Fibroblast of skin of scalp (primary cell): ENCODE results near the gene SLC44A4.
"Not testable (repeated sequence)": the region's sequence is repeated elsewhere in the genome, so short reads cannot be mapped to it uniquely, and the experiment has no call there.

ENCODE experiments used
- DNase-seq: peaks from one replicate; pipeline ENCODE4 v3.0.0-alpha.2; 2013

The SLC44A4 gene

DNA sequence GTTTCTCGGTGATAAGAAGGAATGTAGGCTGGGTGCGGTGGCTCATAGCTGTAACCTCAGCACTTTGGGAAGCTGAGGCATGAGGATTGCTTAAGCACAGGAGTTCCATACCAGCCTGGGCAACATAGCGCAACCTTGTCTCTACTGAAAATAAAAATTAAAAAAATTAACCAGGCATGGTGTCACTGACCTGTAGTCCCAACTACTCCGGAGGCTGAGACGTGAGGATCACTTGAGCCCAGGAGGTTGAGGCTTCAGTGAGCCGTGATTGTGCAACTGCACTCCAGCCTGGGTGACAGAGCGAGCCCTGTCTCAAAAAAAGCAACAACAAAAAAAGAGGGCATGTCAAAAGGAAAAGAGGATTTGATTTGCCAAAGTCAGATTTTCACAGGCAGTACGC is 20.1 kb downstream of the SLC44A4 start:
- DNase-seq: no peak

DNA sequence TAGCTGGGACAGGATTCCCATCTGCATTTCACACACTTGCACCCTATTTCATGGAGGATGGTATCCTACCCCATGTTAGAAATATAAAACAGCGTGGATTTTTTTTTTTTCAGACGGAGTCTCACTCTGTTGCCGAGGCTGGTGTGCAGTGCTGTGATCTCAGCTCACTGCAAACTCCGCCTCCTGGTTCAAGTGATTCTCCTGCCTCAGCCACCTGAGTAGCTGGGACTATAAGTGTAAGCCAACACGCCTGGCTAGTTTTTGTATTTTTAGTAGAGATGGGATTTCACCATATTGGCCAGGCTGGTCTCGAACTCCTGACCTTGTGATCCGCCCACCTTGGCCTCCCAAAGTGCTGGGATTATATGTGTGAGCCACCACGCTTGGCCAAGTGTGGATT is 21.0 kb downstream of the SLC44A4 start:
- DNase-seq: not testable (repeated sequence)

DNA sequence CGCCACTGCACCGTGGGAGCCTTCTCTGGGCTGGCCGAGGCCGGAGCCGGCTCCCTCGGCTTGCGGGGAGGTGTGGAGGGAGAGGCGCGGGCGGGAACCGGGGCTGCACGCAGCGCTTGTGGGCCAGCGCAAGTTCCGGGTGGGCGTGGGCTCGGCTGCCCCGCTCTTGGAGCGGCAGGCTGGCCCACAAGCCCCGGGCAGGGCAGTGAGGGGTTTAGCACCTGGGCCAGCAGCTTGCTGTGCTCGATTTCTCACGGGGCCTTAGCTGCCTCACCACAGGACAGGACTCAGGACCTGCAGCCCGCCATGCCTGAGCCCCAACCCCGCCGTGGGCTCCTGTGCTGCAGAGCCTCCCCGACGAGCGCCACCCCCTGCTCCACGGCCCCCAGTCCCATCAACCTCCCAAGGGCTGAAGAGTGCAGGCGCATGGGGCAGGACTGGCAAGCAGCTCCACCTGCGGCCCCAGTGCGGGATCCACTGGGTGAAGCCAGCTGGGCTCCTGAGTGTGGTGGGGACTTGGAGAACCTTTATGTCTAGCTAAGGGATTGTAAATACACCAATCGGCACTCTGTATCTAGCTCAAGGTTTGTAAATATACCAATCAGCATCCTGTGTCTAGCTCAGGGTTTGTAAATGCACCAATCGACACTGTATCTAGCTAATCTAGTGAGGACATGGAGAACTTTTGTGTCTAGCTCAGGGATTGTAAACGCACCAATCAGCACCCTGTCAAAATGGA is 26.6 kb downstream of the SLC44A4 start:
- not testable (repeated sequence) for DNase-seq

DNA sequence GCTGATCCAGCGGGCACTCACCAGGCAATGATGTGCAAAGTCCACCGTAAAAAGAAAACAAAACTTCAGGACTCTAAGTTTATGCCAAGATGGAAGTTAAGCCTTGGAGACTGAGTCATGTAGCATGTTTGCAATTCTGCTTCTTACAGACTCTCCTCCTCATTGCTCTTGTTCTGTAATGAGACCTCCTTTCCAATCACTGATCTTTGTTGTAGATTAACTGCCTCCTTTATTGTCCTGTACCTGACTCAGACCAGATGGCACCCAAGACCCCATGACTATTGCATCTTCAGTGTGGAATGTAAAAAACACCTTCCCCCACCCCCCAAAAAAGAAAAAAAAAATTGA is 27.3 kb downstream of the SLC44A4 start:
- no peak for DNase-seq

DNA sequence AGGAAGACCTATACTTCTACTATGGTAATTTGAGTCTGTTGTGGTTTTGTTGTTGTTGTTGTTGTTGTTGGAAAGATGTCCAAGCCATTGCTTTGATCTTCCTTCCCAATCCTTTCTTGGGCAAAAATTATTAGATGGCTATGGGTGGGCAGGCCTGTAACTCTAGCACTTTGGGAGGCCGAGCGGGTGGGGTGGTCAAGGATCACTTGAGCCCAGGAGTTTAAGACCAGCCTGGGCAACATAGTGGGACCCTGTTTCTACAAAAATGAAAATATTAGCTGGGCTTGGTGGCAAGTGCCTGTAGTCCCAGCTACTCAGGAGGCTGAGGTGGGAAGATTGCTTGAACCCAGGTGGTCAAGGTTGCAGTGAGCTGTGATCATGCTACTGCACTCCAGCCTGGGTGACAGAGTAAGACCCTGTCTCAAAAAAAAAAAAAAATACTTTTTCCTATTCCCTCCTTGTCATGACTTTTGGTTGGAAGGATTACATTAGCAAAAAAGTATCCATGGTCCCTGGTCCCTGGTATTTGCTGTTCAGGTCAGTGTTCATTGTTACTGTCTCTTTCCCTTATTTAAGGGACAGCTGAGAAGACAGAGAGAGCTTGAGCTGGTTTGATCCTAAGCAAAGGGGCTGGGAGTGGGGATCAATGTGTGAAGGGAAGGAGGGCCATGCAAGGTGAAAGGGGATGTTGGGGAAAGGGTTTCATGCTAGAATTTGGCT is 27.9 kb downstream of the SLC44A4 start:
- DNase-seq: no peak

DNA sequence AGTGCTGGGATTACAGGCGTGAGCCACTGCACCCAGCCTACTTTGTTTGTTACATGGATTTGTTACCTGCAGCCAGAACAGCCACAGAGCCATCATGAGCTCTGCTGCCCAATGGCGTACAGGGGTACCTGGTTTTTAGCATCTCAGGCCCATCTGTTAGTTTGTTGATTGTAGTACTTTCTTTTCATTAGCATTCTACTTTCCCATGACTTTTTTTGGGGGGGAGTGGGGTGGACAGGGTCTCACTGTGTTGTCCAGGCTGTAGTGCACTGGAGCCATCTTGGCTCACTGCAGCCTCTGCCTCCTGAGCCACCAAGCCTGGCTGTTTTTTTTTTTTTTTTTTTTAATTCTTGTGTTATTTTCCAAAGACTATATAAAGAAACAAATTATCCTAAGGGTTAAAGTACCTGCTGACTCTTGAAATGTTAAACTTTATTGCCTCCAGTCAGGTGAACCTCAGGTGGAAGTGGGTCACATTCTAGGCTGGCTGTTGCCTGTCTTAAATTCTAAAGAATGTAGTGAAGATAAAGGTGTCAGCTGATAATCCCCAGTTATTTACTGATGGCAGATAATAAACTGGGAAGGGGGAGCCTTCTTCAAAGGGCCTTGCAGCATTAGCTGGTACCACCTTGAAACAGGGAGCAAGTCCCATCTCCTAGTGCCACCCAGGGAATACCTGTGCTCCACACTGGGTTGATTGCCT is 31.4 kb downstream of the SLC44A4 start:
- no peak for DNase-seq

DNA sequence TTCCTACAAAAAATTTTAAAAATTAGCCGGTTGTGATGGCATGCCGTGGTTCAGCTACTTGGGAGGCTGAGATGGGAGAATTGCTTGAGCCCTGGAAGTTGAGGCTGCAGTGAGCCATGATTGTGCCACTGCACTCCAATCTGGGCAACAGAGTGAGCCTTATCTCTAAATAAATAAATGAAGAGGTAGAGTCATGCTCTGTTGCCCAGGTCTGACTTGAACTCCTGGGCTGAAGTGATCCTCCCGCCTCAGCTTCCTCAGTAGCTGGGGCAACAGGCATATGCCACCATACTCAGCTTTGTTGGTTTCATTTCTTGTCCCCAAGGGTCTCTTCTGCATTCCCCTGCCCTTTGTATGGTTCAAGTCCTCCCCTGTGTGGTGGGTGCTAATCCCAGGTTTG is 34.3 kb downstream of the SLC44A4 start:
- no peak for DNase-seq

DNA sequence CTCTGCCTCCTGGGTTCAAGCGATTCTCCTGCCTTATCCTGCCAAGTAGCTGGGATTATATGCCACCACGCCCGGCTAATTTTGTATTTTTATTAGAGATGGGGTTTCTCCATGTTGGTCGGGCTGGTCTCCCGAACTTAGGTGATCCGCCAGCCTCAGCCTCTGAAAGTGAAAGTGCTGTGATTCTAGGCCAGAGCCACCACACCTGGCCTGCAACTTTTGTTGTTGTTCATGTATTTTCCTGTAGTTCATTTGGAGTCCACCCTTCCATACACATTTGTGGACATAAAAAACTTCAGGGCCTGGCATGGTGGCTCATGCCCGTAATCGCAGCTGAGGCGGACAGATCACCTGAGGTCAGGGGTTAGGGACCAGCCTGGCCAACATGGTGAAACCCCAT is 36.7 kb downstream of the SLC44A4 start:
- DNase-seq: no peak

DNA sequence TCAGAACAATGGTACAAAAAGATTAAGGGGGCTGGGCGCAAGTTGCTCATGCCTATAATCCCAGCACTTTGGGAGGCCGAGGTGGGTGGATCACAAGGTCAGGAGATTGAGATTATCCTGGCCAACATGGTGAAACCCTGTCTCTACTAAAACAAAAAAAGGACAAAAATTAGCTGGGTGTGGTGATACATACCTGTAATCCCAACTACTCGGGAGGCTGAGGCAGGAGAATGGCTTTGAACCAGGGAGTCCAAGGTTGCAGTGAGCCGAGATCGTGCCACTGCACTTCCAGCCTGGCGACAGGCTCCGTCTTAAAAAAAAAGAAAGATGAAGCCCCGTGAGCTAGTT is 39.0 kb downstream of the SLC44A4 start:
- DNase-seq: not testable (repeated sequence)

DNA sequence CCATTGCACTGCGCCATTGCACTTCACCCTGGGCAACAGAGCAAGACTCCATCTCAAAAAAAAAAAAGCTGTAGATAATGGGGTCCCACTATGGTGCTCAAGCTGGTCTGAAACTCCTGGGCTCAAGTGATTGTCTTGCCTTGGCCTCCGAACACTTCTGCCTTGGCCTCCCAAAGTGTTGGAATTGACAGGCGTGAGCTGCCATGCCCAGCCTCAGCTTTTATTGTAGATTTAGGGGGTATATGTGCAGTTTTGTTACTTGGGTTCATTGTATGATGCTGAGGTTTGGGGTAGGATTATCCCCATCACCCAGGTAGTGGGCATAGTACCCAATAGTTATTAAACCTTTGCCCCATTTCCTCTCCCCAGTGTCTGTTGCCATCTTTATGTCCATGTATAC is 39.8 kb downstream of the SLC44A4 start:
- no peak for DNase-seq

DNA sequence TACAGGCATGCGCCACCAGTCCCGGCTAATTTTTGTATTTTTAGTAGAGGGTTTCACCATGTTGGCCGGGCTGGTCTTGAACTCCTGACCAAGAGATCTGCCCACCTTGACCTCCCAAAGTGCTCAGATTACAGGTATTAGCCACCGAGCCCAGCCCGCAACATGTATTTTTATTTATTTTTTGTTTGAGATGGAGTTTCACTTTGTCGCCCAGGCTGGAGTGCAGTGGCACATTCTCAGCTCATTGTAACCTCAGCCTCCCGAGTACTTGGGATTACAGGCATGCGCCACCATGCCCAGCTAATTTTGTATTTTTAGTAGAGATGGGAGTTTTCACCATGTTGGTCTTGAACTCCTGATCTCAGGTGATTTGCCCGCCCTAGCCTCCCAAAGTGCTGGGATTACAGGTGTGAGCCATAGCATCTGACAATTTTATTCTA is 40.7 kb downstream of the SLC44A4 start:
- DNase-seq: not testable (repeated sequence)

DNA sequence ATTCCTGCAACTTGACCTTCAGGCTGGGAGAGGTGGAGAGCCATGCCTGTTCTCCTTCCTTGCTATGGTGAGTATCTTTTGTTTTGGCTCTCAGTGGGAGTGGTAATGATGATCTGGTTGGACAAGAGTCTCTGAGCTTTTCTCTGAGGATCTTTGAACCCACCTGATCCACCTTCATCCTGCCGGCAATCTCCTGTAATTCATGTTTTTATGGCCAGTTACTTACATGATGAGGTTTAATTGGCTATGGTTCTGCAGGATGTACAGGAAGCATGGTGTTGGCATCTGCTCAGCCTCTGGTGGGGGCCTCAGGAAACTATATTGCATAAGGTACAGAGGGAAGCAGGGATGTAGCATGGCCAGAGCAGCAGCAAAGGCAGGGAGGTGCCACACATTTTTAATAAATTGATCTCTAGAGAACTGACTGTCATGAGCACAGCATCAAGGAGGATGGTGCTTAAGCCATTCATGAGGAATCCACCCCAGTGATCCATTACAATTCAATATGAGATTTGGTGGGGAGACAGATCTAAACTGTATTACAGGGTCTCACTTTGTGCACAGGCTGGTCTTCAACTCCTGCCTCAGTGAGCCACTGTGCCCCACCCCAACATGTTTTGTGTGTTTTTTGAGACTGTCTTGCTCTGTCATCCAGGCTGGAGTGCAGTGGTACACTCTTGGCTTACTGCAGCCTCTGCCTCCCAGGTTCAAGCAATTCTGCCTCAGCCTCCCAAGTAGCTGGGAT is 41.3 kb downstream of the SLC44A4 start:
- no peak for DNase-seq

DNA sequence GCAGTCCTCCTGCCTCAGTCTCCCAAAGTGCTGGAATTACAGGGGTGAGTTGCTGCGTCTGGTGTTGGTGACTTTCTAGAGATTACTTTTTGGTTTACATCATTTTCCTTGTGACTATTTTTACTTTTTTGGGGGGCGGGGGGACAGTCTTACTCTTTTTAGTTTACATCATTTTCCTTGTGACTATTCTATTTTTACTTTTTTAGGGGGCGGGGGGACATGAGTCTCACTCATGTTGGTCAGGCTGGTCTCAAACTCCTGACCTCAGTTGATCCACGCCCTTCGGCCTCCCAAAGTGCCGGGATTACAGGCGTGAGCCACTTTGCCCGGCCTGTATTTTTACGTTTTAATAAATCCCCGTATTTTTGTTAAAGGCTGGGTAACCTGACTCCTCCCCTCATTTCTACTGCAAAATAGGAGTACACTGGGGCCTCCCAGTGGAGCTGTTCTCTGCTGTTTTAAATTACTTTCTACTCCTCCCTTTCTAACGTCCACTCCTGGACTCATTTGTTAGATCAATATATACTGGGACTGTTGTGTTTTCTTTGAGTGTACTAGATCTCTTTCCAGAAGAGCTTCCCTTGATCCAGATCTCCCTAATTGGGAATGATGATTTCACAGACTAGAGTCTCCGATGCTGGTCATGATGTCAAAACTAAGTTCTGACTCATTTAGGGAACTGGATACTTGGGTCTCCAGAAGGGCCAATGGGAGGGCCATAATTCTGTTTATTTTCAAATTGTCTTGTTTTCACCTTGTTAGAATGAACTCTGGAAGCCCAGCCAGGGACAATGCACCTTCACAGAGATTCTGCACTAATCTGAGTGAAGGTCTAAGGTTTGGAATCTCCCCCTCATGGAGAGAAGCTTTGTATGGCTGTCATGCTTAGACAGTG is 42.1 kb downstream of the SLC44A4 start:
- no peak for DNase-seq

DNA sequence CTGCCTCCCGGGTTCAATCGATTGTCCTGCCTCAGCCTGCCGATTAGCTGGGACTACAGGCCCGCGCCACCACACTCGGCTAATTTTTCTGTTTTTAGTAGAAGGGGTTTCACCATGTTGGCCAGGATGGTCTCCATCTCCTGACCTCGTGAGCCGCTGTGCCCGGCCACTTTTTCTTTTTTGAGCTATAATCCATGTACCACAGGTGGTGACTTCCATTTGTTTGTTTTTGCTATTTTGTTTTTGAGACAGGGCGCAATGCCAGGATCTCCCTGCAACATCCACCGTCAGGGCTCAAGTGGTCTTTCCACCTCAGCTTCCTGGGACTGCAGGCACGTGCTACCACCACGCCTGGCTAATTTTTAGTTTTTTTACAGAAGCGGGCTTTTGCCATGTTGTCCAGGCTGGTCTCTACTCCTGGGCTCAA is 42.7 kb downstream of the SLC44A4 start:
- no peak for DNase-seq

DNA sequence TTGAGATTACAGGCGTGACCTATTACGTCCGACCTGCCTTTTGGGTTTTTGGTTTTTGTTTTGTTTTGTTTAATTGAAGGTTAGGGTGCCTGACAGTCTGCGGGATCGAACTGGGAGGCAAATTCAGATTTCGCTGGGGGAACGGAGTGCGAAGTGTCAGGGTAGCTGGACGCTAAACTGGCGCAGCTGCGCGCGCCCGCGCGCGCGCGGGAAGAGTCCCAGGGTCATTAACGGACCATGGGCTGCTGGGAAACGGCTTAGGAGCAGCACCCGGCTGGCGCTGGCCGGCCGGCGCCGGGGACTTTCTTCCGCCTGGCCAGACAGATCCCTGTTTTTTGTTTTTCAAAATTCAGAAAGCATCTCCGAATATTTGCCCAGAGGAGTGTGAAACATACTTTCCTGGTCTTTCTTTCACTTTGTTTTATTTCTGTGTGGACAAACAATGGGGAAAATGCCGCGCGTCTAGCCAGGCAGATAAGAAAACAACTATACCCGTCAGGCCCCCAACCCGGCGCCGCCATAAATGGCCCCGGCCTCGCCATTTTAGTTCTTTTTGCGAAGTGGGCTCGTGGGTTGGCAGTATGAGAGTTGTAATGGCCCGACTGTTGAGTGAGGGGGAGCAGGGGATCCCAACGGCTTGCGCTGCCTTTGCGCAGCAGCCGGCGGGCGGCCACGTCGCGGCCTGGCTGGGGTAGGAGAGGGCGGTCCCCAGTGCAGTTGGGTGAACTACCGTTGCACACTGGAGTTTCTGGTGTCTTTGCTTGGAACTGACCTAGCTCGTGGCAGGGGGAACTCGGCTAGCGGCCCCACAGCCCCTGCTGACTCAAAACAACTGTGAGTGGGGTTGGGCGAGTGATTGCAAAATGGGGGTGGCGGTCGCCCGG is 44.2 kb downstream of the SLC44A4 start:
- peak; percentile 89 for DNase-seq

DNA sequence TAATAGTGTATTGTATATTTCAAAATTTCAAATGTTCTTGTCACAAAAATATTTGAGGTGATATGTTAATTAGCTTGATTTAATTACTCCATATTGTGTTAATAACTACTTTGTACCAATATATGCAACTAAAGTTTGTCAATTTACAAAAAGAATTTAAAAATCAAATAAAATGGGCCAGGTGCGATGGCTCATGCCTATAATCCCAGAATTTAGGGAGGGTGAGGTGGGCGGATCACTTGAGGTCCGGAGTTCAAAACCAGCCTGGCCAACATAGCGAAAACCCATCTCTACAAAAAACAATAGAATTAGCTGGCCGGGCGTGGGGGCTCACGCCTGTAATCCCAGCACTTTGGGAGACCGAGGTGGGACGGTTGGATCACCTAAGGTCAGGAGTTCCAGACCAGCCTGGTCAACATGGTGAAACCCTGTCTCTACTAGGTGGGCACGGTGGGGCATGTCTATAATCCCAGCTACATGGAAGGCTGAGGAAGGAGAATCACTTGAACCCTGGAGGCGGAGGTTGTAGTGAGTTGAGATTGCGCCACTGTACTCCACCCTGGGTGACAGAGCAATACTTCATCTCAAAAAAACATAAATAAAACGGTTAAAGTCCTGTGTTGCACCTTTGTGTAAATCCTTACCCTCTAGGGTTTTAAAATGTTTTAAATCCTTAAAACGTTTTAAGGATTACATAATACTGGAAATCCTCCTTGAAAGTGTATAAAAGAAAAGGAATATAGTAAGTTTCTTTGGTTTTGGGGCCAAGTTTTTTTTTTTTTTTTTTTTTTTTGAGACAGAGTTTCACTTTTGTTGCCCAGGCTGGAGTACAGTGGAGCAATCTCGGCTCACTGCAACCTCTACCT is 47.2 kb downstream of the SLC44A4 start:
- DNase-seq: no peak

DNA sequence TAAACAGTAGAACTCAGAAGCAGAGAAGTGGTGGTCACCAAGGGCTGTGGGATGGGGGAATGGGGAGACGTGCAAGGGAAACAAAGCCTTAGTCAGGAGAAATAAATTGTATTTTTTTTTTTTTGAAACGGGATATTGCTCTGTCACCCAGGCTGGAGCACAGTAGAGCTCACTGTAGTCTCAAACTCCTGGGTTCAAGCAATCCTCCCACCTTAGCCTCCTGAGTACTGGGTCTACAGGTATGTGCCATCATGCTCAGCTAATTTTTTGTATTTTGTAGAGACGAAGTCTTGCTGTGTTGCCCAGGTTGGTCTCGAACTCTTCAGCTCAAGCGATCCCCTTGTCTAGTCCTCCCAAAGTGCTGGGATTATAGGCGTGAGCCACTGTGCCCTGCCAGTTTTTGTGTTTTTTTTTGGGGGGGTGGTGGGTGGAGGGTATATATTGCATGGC is 47.9 kb downstream of the SLC44A4 start:
- DNase-seq: no peak

DNA sequence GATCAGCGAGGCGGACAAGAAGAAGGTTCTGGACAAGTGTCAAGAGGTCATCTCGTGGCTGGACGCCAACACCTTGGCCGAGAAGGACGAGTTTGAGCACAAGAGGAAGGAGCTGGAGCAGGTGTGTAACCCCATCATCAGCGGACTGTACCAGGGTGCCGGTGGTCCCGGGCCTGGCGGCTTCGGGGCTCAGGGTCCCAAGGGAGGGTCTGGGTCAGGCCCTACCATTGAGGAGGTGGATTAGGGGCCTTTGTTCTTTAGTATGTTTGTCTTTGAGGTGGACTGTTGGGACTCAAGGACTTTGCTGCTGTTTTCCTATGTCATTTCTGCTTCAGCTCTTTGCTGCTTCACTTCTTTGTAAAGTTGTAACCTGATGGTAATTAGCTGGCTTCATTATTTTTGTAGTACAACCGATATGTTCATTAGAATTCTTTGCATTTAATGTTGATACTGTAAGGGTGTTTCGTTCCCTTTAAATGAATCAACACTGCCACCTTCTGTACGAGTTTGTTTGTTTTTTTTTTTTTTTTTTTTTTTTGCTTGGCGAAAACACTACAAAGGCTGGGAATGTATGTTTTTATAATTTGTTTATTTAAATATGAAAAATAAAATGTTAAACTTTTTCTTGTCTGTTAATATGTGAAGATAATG is 49.0 kb downstream of the SLC44A4 start:
- DNase-seq: peak; percentile 58
